ENCODE data around the gene GOLGA8R.
"Not testable (repeated sequence)": the region's sequence is repeated elsewhere in the genome, so short reads cannot be mapped to it uniquely, and the experiment has no call there.

Gene GOLGA8R, protein sequence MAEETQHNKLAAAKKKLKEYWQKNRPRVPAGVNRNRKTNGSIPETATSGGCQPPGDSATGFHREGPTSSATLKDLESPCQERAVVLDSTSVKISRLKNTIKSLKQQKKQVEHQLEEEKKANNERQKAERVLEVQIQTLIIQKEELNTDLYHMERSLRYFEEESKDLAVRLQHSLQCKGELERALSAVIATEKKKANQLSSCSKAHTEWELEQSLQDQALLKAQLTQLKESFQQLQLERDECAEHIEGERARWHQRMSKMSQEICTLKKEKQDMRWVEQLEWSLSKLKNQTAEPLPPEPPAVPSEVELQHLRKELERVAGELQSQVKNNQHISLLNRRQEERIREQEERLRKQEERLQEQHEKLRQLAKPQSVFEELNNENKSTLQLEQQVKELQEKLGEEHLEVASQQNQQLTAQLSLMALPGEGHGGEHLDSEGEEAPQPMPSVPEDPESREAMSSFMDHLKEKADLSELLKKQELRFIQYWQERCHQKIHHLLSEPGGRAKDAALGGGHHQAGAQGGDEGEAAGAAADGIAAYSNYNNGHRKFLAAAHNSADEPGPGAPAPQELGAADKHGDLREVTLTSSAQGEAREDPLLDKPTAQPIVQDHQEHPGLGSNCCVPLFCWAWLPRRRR

DNA sequence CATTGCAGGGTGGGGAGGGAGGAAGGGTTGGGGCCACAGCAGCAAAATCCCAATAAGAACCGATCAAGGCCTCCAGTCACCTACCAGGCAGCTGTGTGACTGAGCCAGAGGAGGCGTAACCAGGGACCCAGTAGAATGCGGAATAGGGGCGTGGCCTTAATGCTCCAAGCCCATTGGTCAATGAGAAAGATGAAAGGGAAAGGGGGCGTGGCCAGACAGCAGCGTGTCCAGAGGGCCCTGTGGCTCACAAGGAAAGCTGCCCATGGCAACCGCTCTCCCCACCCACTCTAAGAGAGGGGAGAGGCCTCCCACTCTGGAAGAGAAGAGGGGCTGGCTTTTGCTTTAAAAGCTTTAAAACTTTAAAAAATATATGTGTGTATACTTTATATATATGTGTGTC, at the start of gene GOLGA8R:
Gene GOLGA8R (minus strand): TSS at position 101 of the 400 bp plus-strand sequence. CDS start 98 bp downstream, at position 3.
- not testable (repeated sequence) for DNase-seq (ENCODE audit: low read depth)

DNA sequence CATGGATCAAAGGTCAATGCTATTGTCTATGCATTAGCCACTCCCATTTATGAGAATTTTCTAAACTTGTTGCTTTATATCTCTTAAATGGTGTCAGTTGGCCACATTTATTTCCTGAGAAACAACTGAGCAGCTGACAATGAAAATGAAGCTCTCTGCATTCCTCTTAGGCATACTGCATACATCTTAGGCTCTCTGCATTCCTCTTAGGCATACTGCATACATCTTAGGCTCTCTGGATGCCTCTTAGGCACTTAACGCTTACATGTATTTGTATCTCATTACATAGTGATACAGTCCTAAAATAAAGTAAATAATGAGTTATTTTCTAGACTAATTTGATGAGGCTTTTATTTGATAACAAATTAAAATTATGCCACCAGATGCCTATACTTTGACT, 49.8 kb upstream of the GOLGA8R start:
- not testable (repeated sequence) for DNase-seq (ENCODE audit: low read depth)

DNA sequence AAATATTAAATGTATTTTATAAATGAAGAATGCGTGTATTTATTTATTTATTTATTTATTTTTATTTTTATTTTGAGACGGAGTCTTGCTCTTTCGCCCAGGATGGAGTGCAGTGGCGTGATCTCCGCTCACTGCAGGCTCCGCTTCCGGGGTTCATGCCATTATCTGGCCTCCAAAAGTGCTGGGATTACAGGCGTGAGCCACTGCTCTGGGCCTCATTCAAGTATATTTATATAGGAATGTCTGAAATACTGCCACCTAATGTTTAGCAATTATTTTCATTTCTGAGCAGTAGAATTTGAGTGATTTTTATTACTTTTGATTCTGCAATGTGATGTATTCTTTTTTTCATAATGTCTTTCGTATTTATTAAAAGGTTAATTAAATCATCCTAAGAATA, 48.1 kb upstream of the GOLGA8R start:
- DNase-seq (ENCODE audit: low read depth) = not testable (repeated sequence)

DNA sequence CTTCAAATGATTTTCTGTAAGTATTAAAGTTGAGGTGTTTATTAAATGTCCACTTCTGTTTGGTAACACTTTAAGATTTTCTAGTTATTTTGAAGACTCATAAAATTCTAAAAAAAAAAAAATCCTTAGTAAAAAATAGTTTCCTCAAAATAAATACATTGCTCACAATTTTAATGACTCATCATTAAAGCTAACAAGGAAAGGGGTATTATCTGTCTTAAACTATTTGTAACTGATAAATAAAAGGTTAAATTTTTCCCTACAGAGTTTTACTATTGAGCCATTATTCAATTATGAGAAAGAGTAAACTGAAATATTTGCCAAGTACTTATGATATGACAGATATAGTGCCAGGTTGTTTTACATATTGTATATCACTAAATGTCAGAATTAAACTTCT, 38.6 kb upstream of the GOLGA8R start:
- not testable (repeated sequence) for DNase-seq (ENCODE audit: low read depth)

DNA sequence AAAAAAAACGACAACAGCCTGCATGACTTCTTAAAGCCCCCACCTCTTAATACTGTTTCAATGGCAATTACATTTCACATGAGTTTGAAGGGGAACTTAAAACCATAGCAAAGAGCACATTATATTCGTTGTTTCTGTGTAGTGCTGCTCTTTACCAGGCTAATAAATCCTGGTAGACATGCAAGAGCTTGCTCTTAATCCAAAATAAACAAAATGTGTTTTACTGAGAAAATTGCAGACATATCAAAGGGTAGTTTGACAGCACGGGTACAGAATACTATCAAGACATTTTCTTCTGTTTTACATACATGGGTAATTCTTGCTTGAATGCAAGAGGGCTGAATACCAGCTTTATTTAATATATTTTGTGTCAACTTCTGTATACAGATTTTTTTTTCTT, 24.3 kb upstream of the GOLGA8R start:
- not testable (repeated sequence) for DNase-seq (ENCODE audit: low read depth)

DNA sequence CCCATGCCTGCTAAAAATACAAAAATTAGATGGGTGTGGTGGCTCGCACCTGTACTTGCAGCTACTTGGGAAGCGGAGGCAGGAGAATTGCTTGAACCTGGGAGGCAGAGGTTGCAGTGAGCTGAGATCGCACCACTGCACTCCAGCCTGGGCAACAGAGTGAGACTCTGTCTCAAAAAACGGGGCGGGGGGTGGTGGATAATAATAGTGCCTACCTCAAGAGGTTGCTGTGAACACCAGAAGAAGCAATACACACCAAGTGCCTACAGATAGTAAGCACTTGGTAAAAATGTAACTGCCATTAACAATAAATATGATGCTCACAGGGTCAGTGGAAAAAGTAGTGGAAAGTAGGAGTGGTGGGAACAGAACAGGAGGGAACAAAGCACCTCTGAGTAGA, 21.8 kb upstream of the GOLGA8R start:
- not testable (repeated sequence) for DNase-seq (ENCODE audit: low read depth)

DNA sequence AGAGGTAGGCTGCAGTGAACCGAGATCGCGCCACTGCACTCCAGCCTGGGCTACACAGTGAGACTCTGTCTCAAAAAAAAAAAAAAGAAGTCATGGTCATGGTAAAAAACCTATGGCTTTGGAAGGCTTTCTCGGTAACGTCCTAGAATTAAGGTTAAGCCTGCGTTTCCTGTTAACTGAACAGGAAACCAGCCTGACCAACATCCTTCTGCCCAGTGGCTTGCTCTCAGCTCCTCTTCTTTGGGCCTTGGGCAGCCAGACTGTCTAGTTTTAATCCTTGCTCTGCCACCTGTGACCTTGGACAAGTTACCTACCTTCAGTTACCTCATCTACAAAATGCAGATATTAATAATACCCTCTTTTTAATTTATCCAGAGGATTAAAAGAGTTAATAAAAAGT, 6.7 kb upstream of the GOLGA8R start:
- not testable (repeated sequence) for DNase-seq (ENCODE audit: low read depth)

DNA sequence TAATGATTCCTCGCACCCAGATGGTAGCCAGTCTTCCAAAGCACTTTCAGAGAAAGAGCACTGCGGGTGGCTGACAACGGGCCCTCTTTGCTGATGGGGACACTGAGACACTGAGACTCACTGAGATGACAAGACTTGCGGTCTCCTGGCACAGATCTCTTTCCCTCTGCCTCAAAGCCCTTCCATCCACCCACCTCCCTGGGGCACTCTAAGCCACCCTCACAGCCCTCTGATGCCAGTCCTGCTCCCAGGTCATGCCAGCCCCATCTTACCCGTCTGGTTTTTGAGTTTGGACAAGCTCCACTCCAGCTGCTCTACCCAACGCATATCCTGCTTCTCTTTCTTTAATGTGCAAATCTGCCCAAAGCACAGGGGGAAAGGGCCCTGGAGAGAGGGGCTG, 6.4 kb downstream of the GOLGA8R start:
- not testable (repeated sequence) for DNase-seq (ENCODE audit: low read depth)

DNA sequence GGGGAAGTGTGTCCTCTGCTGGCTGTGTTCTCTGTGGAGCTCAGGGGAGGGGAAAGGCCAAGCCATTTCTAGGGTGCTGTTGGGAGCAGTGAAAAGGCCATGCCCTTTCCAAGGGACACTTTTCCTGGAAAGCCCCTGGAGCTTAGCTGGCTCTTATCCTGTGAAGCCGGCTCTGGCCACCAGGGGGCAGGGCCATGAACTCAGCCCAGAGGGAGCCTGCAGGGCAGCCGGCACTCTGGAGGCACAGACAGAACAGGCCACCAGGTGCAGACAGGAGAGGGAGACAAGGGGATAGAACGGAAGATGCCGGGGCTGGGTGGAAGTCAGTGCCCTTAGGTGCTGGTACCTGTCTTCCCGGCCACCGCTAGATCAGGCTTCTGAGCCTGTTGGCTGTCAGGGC, 15.1 kb downstream of the GOLGA8R start:
- peak; percentile 3 for DNase-seq (ENCODE audit: low read depth)

DNA sequence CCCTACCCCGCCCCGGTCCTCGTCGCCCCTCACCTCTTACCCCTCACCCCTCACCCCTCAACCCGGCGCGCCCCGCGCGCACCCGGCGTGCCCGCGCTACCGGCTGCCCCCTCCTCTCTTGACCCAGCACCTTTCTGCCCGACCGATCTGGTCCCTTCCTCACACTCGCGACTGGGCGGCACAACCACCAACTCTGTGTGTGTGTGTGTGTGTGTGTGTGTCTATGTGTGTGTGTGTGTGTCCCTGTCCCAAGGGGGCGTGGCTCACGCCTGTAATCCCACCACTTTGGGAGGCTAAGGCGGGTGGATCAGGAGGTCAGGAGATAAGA, 20.4 kb downstream of the GOLGA8R start:
- DNase-seq (ENCODE audit: low read depth) = not testable (repeated sequence)

DNA sequence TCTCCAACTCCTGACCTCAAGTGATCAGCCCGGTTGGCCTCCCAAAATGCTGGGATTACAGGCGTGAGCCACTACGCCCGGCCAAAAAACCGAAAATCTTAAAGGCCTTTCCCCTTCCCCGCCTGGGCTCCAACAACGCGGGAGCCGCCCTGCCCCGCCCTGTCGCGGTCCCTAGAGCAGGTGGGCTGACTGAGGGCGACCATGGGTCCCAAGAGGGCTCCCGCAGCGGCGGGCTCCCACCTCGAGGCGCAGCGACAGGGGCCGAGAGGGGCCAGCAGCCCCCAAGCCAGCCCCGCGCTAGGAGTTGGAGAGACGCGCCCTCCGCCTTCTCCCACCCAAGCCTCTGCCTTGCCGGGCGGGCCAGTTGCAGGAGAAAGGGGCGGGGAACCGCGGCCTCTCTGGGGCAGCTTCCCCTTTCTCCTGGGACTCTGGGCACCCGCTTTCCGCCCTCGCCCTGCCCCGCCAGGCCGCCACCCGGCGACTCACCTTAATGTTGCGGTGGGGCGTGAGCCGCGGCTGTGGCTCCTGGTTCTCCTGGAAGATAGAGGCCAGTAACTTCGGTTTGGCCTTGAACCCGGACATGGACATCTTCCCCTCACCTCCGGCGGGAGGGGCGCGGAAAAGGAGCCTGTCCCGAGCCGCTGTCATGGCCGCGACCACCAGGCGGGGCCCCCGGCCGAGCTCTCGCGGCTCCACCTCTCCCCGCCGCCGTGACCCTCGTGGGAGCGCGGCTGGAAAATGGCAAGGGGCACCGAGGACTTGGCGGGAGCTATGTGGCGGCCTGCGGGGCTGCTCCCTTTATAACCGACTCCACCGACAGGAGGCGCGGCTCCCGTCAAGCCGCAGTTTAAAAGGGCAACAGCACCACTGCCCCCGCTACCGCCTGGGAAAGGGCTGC, 21.0 kb downstream of the GOLGA8R start, which contains the start of gene CHRFAM7A:
Gene CHRFAM7A (minus strand): TSS at position 775 of the 898 bp plus-strand sequence. CDS start 10,189 bp downstream, outside the sequence.
- DNase-seq (ENCODE audit: low read depth) = not testable (repeated sequence)

DNA sequence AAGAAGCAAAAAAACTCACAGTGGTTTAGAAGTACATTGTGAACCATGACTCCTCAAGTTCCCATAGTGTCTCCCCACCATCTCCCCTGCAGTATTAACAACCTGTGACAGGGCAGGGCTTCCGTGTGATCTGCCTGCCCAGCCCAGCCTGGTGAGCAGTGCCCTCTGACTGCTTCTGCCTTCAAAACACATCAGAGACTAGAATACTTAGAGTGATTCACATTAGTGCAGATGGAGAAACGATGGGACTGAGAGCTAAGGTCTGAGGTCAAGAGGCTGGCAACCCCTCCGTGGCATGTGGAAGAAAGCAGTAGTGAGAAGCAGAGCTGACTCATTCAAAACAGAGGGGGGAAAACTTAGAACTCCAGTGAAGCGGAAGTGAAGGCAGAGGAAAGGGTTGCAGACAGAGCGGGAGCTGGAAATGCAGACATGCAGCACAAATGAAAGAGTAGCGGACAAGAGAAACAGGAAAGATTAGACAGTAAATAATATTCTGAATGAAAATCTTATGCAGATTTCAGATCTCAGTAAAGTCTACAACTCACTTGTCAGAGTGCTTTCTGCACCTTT, 27.7 kb downstream of the GOLGA8R start:
- DNase-seq (ENCODE audit: low read depth) = not testable (repeated sequence)

DNA sequence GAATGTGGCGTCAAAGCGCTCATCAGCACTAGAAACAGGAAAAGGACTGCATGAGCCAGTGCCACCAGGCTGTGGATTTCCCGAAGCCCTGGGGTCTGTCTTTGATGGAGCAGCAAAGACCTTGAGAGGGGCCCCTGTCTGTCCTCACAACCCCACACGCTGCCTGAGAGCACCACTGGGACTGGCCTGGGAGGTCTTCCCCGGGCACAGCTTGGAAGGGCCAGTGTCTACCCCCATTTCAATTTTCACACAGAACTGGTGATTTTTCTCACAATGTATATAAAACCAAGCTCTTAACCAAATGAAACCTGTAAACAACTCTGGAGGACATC, 37.0 kb downstream of the GOLGA8R start:
- not testable (repeated sequence) for DNase-seq (ENCODE audit: low read depth)

DNA sequence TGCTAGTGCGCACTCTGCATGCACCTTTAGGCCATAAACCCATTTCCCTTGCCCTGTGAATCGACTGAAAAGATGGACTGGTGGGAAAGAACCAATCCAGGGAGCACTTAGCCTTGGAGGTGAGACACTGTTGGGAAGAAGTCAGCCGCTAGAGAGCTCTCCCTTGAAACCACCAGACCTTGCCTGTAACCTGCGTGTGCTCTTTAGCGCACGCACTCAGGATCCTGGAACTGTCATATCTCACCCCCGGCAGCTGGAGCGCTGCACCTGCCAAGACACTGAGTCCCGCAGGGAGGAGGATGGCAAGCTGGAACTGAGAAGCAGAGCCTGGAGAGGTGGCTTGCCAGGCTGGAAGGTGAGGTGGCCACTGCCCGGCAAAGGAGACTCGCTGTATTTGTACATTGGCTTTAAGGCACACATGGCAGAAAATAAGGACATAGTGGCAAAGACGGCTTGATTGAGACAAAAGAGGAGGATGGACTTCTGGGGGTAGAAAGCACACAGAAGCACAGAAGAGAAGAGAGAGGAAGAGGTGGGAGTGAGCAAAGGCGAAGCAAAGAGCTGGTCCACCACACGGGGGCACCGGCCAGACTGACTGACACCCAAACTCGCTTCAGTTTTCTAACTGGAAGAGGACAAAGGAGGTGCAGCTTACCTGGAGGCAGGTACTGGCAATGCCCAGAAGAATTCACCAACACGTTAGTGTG, 37.5 kb downstream of the GOLGA8R start:
- not testable (repeated sequence) for DNase-seq (ENCODE audit: low read depth)

DNA sequence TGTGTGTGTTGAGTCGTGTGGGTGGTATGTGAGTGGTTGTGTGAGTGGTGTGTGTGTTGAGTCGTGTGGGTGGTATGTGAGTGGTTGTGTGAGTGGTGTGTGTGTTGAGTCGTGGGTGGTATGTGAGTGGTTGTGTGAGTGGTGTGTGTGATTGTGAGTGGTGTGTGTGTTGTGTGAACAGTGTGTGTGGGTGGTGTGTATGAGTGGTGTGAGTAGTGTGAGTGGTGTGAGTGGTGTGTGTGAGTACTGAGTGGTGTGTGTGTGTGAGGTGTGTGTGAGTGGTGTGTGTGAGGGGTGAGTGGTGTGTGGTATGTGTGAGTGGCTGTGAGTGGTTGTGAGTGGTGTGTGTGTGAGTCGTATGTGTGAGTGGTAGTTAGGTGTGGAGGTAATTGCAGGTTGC, 38.2 kb downstream of the GOLGA8R start:
- DNase-seq (ENCODE audit: low read depth) = not testable (repeated sequence)

DNA sequence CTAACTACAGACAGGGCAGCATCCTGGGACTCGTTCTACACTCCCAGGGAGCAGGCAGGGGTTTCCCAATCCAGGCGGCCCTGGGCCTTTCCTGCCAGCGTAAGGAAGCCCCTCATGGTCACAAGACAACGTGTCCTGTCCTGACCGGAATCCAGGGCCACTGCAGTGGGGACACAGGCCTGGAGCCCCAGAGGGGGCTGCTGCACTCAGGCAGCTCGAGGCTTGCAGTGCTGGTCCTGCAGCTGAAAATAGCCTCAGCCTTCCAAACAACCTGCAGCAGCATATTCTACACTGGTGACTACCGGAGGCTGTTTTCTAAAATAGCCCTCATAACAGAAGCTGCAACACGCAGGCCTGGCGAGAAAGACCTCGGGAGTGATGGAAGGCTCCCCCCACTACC, 39.2 kb downstream of the GOLGA8R start:
- not testable (repeated sequence) for DNase-seq (ENCODE audit: low read depth)

DNA sequence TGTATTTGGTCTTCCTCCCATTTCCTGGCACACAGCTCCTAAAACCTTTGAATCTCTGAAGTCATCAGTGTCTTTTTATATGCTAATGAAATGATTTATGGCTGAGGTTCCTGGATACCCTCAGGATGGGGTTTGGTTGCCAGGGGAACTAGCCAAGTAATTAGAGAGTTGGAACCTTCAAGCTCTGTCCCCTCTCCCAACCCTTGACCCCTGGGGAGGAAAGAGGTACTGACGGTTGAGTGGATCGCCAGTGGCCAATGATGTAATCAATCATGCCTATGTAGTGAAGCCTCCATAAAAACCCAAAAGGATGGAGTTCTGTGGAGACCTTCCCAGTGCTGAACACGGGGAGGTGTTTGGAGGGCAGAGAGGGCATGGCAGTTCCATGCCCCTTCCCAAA, 45.8 kb downstream of the GOLGA8R start:
- DNase-seq (ENCODE audit: low read depth) = not testable (repeated sequence)

DNA sequence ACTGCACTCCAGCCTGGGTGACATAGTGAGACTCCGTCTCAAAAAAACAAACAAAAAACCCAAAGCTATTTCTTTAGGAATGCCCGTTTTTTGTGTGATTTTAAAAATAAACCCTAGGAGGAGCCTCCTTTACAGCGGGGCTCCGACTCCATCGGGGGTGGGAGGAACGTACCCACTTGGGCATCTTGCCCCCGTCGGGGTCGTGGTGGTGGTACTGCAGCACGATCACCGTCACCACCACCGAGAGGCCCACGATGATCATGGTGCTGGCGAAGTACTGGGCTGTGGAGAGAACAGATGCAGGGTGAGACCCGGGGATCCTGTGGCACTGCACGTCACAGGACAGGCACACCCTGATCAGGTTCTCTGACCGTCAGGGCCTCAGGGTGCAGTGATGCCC, 46.8 kb downstream of the GOLGA8R start:
- DNase-seq (ENCODE audit: low read depth) = not testable (repeated sequence)

DNA sequence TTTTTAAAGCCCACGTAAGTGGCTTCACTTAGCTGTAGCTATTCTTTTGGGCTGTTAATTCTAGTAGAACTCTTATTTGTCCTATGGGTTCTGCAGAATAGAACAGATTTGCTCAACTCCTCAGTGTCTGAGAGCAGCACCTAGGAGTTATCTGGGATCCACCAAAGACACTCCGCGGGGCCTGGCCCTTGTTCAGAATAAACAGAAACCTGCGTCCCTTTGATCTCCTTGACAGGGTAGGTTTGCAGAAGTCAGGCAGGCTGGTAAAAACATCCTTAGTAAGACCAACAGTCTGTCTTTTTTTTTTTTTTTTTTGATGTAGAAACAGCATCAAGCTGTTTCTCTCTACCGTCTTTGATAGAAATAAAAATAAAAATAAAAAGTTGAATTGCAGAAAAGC, 52.7 kb downstream of the GOLGA8R start:
- DNase-seq (ENCODE audit: low read depth) = not testable (repeated sequence)

DNA sequence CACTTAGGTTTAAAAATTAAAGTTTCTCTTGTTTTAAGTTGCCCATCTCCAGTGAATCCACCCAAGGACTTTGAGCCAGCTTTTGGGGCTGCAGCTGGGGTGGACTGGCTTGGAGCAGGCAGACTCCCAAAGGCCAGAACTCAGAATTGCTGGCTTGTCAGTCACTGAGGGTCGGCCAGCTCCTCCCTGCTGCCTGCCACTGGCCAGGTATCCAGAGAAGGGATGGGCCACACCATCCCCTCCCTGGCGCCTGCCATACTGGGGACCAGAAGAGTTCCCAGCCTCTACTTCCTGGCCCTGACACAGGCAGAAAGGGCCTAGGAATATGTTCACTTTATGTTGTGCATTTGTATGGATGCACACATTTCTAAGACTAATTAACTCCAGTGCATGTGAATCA, 53.1 kb downstream of the GOLGA8R start:
- DNase-seq (ENCODE audit: low read depth) = not testable (repeated sequence)

DNA sequence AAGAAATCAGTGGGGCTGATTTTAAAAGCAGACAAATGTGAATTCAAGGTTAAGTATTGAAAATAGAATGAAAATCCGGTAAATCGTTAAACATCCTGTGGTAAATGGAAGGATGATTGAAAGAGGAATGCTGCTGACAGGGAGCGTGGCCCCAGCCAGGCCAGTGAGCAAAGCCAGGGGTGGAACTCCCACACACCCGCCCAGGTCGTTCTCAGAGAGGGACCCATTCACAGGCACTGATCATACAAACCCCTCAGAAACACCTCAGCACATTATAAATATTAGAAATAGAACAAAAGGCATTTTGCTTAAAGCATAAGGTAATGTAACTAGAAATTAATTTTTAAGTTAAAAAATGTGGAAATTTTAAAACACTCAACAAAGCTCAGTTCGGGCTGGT, 59.0 kb downstream of the GOLGA8R start:
- not testable (repeated sequence) for DNase-seq (ENCODE audit: low read depth)

Data from stimulated activated CD4-positive, alpha-beta T cell treated with anti-CD3 and anti-CD28 coated beads, Interleukin-2, amount 100 ng/mL, for 4 hours (primary cell).